HG03565 (cell line): ENCODE results near the gene CAV2.

Experiments used
- ATAC-seq: cut with Tn5 transposase; IDR thresholded peaks from one replicate; pipeline ENCODE4 v1.9.1; 2021; ENCODE audit warnings: mild to moderate bottlenecking, moderate library complexity; ENCODE audit not compliant: unreplicated experiment

The CAV2 gene

DNA sequence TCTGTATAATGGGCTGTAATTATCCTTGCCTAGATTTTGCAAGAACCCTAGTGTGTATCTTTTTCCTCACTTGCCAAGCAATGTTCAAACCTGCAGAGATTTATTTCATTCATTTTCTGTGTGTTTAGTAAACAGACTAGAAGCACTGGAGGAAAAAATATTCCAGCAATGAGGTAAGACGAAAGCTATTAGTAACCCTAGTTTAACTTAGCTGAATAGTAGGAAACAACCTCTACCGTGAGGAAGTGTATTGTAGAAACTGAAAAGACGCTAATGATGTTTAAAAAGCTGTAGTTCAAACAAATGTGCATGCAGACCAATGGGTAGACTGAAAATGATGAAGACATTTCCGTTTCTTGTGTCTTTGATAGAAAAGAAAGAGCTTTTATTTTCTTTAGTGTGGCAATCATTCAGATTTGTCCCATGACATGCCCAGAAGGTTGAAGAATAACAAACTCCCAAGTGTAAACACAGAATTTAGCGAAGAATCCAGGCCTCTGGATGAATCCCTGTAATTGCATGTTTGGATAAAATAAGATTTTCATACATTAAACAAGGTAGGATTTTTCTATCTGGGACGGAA is 46.0 kb downstream of the CAV2 start:
- no peak for ATAC-seq

DNA sequence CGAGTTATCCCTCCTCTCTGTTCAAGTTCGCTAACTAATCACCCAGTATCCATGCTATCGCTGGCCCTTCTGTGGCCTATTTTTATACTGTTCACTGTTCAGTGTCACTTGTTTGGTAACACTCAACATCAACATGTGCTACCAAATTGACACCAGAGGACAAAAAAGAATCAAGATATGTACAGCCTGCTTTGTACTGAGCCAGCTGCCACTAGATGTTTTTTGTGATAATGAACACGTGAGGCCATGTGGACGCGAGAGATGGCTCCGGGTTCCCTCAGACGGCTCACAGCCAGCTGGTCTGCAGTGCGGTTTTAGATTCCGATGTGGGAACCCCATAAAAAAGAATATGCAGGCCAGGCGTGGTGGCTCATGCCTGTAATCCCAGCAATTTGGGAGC is 46.5 kb downstream of the CAV2 start:
- no peak for ATAC-seq

DNA sequence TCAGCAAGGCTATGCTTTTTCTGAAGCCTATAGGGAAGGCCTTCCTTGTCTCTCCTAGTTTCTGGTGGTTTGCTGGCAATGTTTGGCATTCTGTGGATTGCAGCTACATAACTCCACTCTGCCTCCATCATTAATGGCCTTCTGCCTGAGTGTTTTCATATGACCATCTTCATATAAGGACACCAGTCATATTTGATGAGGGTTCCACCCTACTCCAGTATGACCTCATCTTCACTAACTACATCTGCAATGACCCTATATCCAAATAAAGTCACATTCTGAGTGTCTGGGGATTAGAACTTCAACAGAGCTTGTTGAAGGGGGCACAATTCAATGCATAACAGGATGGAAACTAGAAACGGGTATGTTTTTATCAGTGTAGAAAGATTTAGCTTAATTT is 47.4 kb downstream of the CAV2 start:
- no peak for ATAC-seq

DNA sequence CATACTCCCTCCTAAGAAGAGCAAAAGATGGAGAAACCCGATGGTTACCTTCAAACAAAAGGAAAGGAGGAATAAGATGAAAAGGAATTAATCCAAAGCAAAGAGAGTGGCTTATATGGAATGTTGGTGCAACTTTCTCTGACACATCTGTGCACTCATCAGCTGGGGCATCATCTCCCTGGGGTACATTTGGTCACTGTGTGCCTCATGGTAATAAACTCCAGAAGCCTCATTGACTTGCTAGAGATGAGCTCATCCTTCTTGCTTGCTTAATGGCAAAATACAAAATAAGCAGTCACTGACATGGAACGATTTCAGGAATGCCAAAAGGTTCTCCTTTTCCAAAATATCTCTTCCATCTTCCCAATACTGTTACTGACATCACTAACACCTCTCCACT is 47.8 kb downstream of the CAV2 start:
- no peak for ATAC-seq

GRCh38 chr7:116548506-116548905 is 49.0 kb downstream of the CAV2 start:
- ATAC-seq = peak; percentile 91

GRCh38 chr7:116549370-116549769 is 49.8 kb downstream of the CAV2 start:
- ATAC-seq = no peak

DNA sequence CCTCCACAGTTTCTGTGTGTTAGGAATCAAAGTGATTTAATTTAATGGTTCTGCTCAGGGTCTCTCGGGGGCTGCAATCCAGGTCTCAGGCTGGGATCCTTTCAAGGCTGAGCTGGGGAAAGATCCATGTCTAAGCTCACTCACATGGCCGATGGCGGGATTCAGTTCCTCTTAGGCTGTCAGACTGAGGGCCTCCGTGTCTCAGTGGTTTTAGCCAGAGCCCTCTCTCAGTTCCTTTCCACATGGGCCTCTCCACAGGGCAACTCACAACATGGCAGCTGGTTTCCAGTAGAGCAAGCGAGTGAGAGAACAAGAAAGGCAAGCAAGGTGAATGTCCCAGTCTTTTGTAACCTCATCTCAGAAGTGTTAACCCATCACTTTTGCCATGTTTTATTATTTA is 52.2 kb downstream of the CAV2 start:
- ATAC-seq = no peak

DNA sequence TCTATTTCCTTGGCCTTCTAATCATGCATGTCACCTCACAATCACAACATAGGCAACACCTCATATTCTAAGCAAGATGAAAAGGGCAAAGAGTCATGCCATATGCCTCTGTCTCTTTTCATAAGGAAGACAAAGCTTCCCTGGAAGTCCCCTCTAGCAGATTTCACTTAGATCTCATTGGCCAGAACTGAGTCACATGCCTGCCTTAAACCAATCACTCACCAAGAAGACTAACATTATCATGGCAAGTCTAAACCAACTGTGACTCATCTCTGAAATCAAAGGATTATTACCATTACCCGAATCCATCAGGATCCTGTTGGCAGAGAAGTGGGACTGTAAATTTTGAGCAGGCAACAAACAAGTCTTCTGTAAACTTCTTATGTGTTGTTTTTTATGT is 53.1 kb downstream of the CAV2 start:
- no peak for ATAC-seq

DNA sequence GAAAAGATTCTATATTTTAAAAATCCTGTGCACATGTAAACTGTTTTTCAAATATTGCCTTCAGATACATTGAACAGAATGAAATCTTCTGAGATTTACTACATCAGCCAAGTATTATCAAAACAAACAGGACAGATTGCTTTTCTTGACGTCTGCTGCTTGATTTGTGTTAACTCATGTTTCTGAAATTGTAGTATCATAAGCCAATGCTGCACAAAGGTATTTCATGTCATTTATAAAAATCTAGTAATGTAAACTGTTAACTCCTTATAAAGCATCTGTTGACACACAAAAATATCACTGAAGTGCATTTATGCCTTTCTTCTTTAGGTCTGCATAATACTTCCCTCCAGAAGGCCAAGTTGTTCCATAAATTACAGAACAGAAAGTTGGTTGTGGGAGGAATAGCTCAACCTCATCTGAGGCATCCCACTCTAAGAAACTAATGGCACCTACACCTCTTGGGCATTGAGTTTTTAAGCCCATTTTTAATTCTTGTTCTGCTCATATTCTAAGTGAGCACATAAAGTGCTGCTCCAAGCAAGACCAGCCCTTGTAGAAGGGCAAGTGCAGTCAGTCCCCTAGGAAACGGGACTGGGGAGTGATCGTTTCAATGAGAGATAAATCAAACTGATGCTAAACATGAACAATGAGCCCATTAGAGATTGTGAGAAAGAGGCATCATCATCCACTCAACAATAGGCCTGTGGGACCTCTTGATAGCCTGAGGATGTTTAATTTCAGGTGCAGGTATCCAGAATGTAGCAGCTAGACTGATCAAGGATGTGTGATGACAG is 53.8 kb downstream of the CAV2 start:
- no peak for ATAC-seq

GRCh38 chr7:116554436-116554835 is 54.9 kb downstream of the CAV2 start:
- ATAC-seq = no peak

DNA sequence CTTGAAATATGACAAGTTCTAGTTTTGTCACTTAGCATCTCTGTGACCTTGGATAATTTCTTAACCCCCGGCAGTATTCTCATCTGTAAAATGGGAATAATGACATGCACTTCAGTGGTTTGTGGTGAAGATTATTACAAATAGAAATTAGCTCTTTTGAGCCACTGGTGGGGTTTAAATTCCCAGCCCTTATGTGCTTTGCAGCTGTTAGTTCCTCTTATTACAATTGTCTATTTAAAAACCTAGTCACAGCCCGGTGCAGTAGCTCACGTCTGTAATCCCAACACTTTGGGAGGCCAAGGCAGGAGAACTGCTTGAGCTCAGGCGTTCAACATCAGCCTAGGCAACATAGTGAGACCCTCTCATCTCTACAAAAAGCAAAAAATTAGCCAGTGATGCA is 55.4 kb downstream of the CAV2 start:
- ATAC-seq = no peak

DNA sequence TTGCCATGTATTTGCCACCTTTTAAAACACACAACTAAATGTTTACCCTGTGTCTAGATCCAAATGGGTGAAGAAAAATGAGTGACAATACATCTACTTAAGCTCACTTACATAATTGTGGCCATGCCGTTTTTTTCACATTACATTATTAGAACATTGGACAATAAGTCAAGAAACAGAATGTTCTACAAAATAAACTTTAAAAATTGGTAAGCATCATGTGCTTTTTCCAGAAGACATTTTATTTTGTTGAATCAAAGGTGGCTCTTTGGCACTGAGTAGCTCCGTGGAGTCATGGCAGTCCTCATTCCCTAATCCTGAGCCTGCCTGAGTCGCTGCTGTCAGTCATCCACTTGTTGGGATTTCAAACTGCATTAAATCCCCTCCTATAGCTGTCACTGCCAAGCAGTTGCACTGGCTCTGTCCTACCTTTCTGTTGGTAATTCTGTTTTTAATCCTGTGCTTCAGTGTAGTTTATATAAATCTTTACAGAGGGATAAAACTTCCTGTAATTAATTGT is 57.6 kb downstream of the CAV2 start:
- no peak for ATAC-seq

DNA sequence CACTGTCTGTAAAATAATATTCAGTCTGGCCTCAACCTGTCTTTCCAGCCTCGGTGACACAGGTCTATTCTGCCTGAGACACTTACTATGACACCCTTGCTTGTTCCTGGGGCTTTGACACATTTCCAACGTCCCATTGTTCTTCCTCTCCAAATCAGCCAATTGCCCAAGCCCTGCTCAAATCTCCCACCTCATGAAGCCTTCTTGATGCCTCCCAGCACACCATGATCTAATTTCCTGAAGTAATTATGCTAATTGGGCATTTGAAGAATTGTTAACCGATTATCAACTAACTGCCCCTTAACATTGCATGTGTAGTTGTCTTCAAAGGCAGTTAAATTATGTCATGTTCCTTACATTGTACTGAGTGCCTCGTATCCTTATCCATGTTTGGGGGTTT is 58.4 kb downstream of the CAV2 start:
- no peak for ATAC-seq
